DND-41 (cell line): ENCODE data around the gene SYNGR3.

ENCODE experiments used
- ATAC-seq: fragments of 200-7000 bp; cut with Tn5 transposase; 3 replicates; pipeline ENCODE4 v1.9.1; 2021; ENCODE audit warnings: low read depth; ENCODE audit not compliant: insufficient read depth
- DNase-seq: peaks from one replicate; pipeline ENCODE4 v3.0.0-alpha.2; 2020
- H2AFZ ChIP-seq: 2 replicates; pipeline ENCODE4 v1.6.0; 2012; ENCODE audit warnings: low read depth, low read length
- H3K27ac ChIP-seq: 2 replicates; pipeline ENCODE4 v1.5.1; 2012; ENCODE audit warnings: low read length, inconsistent platforms
- H3K27me3 ChIP-seq: fragments of 200-600 bp; sonication (generic); 2 replicates; pipeline ENCODE4 v1.6.0; 2012; ENCODE audit warnings: low read length, mild to moderate bottlenecking, inconsistent platforms; ENCODE audit not compliant: insufficient read depth, poor library complexity
- H3K36me3 ChIP-seq: 2 replicates; pipeline ENCODE4 v1.5.1; 2012; ENCODE audit warnings: low read length, inconsistent platforms; ENCODE audit not compliant: insufficient read depth
- H3K4me1 ChIP-seq: 2 replicates; pipeline ENCODE4 v1.5.1; 2012; ENCODE audit warnings: mild to moderate bottlenecking, low read length; ENCODE audit not compliant: insufficient read depth
- H3K4me2 ChIP-seq: 2 replicates; pipeline ENCODE4 v1.6.0; 2012; ENCODE audit warnings: mild to moderate bottlenecking, moderate library complexity, low read length, inconsistent platforms; ENCODE audit not compliant: insufficient read depth
- H3K4me3 ChIP-seq, 2 experiments: fragments of 200-600 bp in 1 of 2; shearing (Covaris generic) in 1 of 2; 2 replicates each; pipeline ENCODE4 v1.5.1; 2012 to 2016; ENCODE audit warnings: inconsistent platforms in 2 of 2, low read length in 2 of 2, mild to moderate bottlenecking in 2 of 2, low read depth in 1 of 2, moderate library complexity in 1 of 2
- H3K79me2 ChIP-seq: 2 replicates; pipeline ENCODE4 v1.6.0; 2012; ENCODE audit warnings: low read length, inconsistent platforms; ENCODE audit not compliant: insufficient read depth
- H3K9ac ChIP-seq: 2 replicates; pipeline ENCODE4 v1.6.0; 2012; ENCODE audit warnings: low read depth, mild to moderate bottlenecking, inconsistent platforms, low read length, moderate library complexity
- H3K9me3 ChIP-seq: 2 replicates; pipeline ENCODE4 v1.5.1; 2012; ENCODE audit warnings: low read length, moderate library complexity, mild to moderate bottlenecking, inconsistent platforms; ENCODE audit not compliant: insufficient read depth, severe bottlenecking
- H4K20me1 ChIP-seq: 2 replicates; pipeline ENCODE4 v1.6.0; 2012; ENCODE audit warnings: low read length; ENCODE audit not compliant: insufficient read depth
- CTCF ChIP-seq: IDR thresholded peaks from 2 replicates; pipeline ENCODE4 v1.5.1; 2012; ENCODE audit warnings: borderline replicate concordance, low read length, moderate library complexity, mild to moderate bottlenecking; ENCODE audit not compliant: poor library complexity, severe bottlenecking; ENCODE audit errors: extremely low read depth
- EZH2 ChIP-seq: IDR thresholded peaks from 3 replicates; pipeline ENCODE4 v1.6.1; 2012; ENCODE audit warnings: borderline replicate concordance, low read depth, mild to moderate bottlenecking, moderate library complexity, low read length, inconsistent platforms; ENCODE audit not compliant: severe bottlenecking

SYNGR3 gene

GRCh38 chr16:2001456-2002355 lies 11.9 kb downstream of the SYNGR3 start:
- Histone ChIP-seq H3K4me1 (peaks cover 13% of the 10 kb centered on the region), H3K79me2 (peaks cover 35% of the 10 kb centered on the region), H3K9me3 (no peaks in the 10 kb centered on the region), H4K20me1 (peaks cover 57% of the 10 kb centered on the region), H3K4me2 (no peak overlapping the region), H3K36me3 (peaks cover 94% of the 10 kb centered on the region), H3K27me3 (no peaks in the 10 kb centered on the region), H3K4me3 (no peak overlapping the region), H3K27ac (no peak overlapping the region), H2AFZ (no peak overlapping the region), H3K9ac (no peak overlapping the region)
- no peak for TF ChIP-seq EZH2
- no peak for TF ChIP-seq CTCF
- DNase-seq (no peak), ATAC-seq (no peak)

- Histone ChIP-seq H3K9me3 (no peaks in the 10 kb centered on the region), H3K4me1 (peaks cover 22% of the 10 kb centered on the region), H3K27ac (no peak overlapping the region), H3K79me2 (peaks cover 44% of the 10 kb centered on the region), H4K20me1 (peaks cover 62% of the 10 kb centered on the region), H3K9ac (no peak overlapping the region), H3K36me3 (peaks cover 97% of the 10 kb centered on the region), H2AFZ (no peak overlapping the region), H3K4me3 (no peak overlapping the region), H3K27me3 (no peaks in the 10 kb centered on the region), H3K4me2 (no peak overlapping the region)
- ATAC-seq (no peak), DNase-seq (no peak)
- no peak for TF ChIP-seq CTCF
- no peak for TF ChIP-seq EZH2
These were observed 12.8 kb downstream of the SYNGR3 start for GRCh38 chr16:2002406-2003230.

- Histone ChIP-seq H3K27ac (no peak overlapping the region), H4K20me1 (peaks cover 69% of the 10 kb centered on the region), H3K4me3 (no peak overlapping the region), H3K9ac (no peak overlapping the region), H3K36me3 (peaks cover 96% of the 10 kb centered on the region), H3K9me3 (no peaks in the 10 kb centered on the region), H3K4me1 (peaks cover 29% of the 10 kb centered on the region), H2AFZ (no peak overlapping the region), H3K79me2 (peaks cover 51% of the 10 kb centered on the region), H3K4me2 (no peak overlapping the region), H3K27me3 (no peaks in the 10 kb centered on the region)
- TF ChIP-seq CTCF (no peak), EZH2 (no peak)
- no peak for ATAC-seq
- no peak for DNase-seq
These were observed 13.6 kb downstream of the SYNGR3 start for GRCh38 chr16:2003231-2003826.
